MM.1S (cell line): ENCODE data around the gene GCSAM.

ENCODE experiments used
- EZH2 ChIP-seq: fragments of 300-600 bp; sonication (generic); optimal IDR thresholded peaks from 2 replicates; pipeline ENCODE3; 2017; ENCODE audit warnings: low read depth, mild to moderate bottlenecking, antibody characterized with exemption, low read length, mixed read lengths
- EZH2phosphoT487 ChIP-seq: fragments of 300-600 bp; sonication (generic); IDR thresholded peaks from 2 replicates; pipeline ENCODE4 v1.6.1; 2018; ENCODE audit warnings: antibody characterized with exemption, low read length
- TF ChIP-seq, protein P1 (sequence below): fragments of 300-600 bp; sonication (generic); IDR thresholded peaks from 2 replicates; pipeline ENCODE4 v1.5.1; 2016; ENCODE audit warnings: antibody characterized with exemption, low read length, mixed read lengths

DNA sequence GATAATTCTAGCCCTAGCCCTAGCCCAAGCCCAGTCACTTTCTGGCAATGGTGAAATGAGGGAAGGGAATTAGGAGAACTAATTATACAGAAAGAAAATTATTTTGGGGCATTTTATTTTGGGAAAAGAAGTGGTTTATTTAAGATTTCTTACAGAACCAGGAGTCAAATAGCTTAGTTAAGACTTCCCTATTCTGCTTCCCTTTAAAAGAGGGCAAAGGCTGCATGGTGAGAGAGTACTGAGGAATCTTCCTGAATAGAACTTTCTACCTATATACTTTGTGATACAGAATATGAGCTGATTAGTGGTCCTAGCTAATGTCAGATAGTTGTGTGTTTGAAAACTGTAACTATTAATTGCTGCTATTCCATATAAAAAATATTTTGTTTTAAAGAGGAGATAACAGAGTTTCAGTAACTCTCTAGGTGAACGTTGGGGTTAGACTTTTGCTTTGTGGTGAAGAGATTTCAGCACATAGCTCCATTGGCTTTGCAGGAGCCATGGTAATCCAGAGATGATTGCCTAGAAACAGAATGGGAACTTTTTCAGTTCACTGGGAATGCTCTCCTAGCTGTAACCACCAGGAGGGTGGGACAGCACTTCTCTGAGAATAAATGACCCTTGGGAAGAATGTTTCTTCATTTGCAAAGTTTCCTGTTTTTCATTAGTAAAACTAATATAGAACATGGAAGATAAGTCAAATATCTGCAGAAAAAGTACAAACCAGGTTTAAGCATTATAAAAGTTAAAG lies 5.3 kb upstream of the GCSAM start:
- TF ChIP-seq EZH2 (no peak), EZH2phosphoT487 (no peak)
- TF ChIP-seq, protein P1, sequence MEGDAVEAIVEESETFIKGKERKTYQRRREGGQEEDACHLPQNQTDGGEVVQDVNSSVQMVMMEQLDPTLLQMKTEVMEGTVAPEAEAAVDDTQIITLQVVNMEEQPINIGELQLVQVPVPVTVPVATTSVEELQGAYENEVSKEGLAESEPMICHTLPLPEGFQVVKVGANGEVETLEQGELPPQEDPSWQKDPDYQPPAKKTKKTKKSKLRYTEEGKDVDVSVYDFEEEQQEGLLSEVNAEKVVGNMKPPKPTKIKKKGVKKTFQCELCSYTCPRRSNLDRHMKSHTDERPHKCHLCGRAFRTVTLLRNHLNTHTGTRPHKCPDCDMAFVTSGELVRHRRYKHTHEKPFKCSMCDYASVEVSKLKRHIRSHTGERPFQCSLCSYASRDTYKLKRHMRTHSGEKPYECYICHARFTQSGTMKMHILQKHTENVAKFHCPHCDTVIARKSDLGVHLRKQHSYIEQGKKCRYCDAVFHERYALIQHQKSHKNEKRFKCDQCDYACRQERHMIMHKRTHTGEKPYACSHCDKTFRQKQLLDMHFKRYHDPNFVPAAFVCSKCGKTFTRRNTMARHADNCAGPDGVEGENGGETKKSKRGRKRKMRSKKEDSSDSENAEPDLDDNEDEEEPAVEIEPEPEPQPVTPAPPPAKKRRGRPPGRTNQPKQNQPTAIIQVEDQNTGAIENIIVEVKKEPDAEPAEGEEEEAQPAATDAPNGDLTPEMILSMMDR: no peak
